HepG2 (cell line): ENCODE results near the gene NLRC5.

ENCODE experiments used
- BRCA1 ChIP-seq: sonication (generic); formaldehyde crosslinking; IDR thresholded peaks from 2 replicates; pipeline ENCODE4 v1.4.0; 2020; ENCODE audit warnings: missing genetic modification reagents
- MED8 ChIP-seq: sonication (generic); formaldehyde crosslinking; IDR thresholded peaks from 2 replicates; pipeline ENCODE4 v1.8.1; 2023; ENCODE audit warnings: mild to moderate bottlenecking, missing genetic modification reagents; ENCODE audit not compliant: insufficient replicate concordance
- SUZ12 ChIP-seq: fragments of 150-350 bp; IDR thresholded peaks from 2 replicates; pipeline ENCODE4 v1.6.1; 2014; ENCODE audit warnings: low read depth, low read length
- TBX3 ChIP-seq: fragments of 450-650 bp; IDR thresholded peaks from 2 replicates; pipeline ENCODE4 v1.6.1; 2017; ENCODE audit warnings: antibody characterized with exemption, mild to moderate bottlenecking, inconsistent platforms, borderline replicate concordance
- TOPORS ChIP-seq: sonication (generic); formaldehyde crosslinking; IDR thresholded peaks from 2 replicates; pipeline ENCODE4 v1.8.0; 2023; ENCODE audit warnings: mild to moderate bottlenecking, missing genetic modification reagents
- ZNF253 ChIP-seq: sonication (generic); formaldehyde crosslinking; IDR thresholded peaks from 2 replicates; pipeline ENCODE4 v1.8.0; 2022; ENCODE audit warnings: mild to moderate bottlenecking, missing genetic modification reagents, borderline replicate concordance
- ZNF607 ChIP-seq: sonication (generic); formaldehyde crosslinking; IDR thresholded peaks from 2 replicates; pipeline ENCODE4 v1.5.1; 2020; ENCODE audit warnings: missing genetic modification reagents, mild to moderate bottlenecking, borderline replicate concordance
- TF ChIP-seq, protein P1 (sequence below): sonication (generic); formaldehyde crosslinking; IDR thresholded peaks from 2 replicates; pipeline ENCODE4 v1.4.0; 2020; ENCODE audit warnings: missing genetic modification reagents
- TF ChIP-seq, protein P2 (sequence below): sonication (generic); formaldehyde crosslinking; IDR thresholded peaks from 2 replicates; pipeline ENCODE4 v1.4.0; 2020; ENCODE audit warnings: mild to moderate bottlenecking, missing genetic modification reagents

DNA sequence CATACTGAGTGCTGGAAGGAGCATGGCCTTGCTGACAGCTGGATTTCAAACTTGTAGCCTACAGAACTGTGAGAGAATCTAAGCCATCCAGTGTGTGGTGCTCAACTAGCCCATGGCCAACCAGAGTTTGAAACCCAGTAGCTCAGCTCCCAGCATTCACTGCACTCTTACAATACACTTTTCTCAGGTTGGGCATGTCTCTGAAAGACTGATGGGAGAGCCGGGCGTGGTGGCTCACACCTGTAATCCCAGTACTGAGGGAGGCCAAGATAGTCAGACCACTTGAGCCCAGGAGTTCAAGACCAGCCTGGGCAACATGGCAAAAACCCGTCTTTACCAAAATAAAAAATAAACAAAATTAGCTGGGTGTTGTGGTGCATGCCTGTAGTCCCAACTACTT lies 106.8 kb downstream of the NLRC5 start:
- TF ChIP-seq ZNF253 (CRISPR knock-in tag) = no peak
- TF ChIP-seq MED8 = no peak
- TF ChIP-seq, protein P1, sequence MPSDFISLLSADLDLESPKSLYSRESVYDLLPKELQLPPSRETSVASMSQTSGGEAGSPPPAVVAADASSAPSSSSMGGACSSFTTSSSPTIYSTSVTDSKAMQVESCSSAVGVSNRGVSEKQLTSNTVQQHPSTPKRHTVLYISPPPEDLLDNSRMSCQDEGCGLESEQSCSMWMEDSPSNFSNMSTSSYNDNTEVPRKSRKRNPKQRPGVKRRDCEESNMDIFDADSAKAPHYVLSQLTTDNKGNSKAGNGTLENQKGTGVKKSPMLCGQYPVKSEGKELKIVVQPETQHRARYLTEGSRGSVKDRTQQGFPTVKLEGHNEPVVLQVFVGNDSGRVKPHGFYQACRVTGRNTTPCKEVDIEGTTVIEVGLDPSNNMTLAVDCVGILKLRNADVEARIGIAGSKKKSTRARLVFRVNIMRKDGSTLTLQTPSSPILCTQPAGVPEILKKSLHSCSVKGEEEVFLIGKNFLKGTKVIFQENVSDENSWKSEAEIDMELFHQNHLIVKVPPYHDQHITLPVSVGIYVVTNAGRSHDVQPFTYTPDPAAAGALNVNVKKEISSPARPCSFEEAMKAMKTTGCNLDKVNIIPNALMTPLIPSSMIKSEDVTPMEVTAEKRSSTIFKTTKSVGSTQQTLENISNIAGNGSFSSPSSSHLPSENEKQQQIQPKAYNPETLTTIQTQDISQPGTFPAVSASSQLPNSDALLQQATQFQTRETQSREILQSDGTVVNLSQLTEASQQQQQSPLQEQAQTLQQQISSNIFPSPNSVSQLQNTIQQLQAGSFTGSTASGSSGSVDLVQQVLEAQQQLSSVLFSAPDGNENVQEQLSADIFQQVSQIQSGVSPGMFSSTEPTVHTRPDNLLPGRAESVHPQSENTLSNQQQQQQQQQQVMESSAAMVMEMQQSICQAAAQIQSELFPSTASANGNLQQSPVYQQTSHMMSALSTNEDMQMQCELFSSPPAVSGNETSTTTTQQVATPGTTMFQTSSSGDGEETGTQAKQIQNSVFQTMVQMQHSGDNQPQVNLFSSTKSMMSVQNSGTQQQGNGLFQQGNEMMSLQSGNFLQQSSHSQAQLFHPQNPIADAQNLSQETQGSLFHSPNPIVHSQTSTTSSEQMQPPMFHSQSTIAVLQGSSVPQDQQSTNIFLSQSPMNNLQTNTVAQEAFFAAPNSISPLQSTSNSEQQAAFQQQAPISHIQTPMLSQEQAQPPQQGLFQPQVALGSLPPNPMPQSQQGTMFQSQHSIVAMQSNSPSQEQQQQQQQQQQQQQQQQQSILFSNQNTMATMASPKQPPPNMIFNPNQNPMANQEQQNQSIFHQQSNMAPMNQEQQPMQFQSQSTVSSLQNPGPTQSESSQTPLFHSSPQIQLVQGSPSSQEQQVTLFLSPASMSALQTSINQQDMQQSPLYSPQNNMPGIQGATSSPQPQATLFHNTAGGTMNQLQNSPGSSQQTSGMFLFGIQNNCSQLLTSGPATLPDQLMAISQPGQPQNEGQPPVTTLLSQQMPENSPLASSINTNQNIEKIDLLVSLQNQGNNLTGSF (CRISPR knock-in tag) = no peak
- TF ChIP-seq TBX3 = no peak
- TF ChIP-seq, protein P2, sequence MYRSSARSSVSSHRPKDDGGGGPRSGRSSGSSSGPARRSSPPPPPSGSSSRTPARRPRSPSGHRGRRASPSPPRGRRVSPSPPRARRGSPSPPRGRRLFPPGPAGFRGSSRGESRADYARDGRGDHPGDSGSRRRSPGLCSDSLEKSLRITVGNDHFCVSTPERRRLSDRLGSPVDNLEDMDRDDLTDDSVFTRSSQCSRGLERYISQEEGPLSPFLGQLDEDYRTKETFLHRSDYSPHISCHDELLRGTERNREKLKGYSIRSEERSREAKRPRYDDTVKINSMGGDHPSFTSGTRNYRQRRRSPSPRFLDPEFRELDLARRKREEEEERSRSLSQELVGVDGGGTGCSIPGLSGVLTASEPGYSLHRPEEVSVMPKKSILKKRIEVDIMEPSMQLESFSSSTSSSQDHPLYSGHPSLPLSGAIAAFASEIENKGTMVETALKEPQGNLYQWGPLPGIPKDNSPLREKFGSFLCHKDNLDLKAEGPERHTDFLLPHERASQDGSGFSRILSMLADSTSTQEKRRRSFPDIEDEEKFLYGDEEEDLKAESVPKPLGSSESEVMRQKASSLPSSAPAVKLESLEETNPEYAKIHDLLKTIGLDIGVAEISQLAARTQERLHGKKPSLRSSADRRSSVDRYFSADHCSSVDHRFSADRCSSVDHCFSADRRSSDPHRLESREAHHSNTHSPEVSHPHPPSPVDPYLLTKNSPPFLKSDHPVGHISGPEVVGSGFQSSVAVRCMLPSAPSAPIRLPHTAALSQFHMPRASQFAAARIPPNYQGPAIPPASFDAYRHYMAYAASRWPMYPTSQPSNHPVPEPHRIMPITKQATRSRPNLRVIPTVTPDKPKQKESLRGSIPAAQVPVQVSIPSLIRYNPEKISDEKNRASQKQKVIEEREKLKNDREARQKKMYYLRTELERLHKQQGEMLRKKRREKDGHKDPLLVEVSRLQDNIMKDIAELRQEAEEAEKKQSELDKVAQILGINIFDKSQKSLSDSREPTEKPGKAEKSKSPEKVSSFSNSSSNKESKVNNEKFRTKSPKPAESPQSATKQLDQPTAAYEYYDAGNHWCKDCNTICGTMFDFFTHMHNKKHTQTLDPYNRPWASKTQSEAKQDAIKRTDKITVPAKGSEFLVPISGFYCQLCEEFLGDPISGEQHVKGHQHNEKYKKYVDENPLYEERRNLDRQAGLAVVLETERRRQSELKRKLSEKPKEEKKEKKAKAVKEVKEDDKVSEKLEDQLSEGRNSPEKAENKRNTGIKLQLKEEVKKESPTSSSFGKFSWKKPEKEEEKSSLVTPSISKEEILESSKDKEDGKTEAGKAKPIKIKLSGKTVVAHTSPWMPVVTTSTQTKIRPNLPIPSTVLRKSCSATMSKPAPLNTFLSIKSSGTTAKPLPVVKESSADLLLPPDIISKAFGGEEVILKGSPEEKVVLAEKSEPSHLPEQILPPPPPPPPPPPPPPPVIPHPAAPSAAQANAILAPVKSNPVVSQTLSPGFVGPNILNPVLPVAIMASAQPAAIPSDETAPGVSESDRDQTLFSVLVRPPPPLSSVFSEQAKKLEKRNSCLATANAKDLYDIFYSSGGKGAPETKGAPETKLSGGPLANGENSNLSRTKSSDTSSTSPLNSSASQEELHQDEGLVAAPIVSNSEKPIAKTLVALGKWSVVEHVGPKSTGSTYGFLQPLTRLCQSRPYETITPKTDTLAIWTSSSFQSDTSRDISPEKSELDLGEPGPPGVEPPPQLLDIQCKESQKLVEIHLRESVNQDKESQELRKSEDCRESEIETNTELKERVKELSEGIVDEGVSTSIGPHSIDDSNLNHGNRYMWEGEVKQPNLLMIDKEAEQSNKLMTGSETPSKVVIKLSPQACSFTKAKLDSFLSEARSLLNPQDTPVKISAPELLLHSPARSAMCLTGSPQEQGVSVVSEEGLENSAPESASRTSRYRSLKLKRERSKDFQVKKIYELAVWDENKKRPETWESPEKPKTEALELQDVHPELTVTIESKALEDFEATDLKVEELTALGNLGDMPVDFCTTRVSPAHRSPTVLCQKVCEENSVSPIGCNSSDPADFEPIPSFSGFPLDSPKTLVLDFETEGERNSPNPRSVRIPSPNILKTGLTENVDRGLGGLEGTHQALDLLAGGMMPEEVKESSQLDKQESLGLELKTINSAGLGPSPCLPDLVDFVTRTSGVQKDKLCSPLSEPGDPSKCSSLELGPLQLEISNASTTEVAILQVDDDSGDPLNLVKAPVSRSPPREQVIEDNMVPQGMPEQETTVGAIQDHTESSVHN (CRISPR knock-in tag) = no peak
- TF ChIP-seq TOPORS = no peak
- no peak for TF ChIP-seq SUZ12
- TF ChIP-seq ZNF607 (CRISPR knock-in tag) = no peak
- TF ChIP-seq BRCA1 = no peak
